ENCODE data around the gene LYRM1.

The LYRM1 gene

GRCh38 chr16:20871941-20872815 is 28.4 kb upstream of the LYRM1 start:
- no peak for DNase-seq (ENCODE audit: low read depth in 3 of 3)

- DNase-seq (ENCODE audit: low read depth in 3 of 3), result no peak
Observed at GRCh38 chr16:20873331-20873730, 27.2 kb upstream of the LYRM1 start.

GRCh38 chr16:20874088-20874581 is 26.4 kb upstream of the LYRM1 start:
- no peak for DNase-seq (ENCODE audit: low read depth in 3 of 3)

GRCh38 chr16:20875355-20875650 is 25.3 kb upstream of the LYRM1 start:
- no peak for DNase-seq (ENCODE audit: low read depth in 3 of 3)

- DNase-seq (ENCODE audit: low read depth in 3 of 3), result no peak
Observed at GRCh38 chr16:20878682-20879147, 21.9 kb upstream of the LYRM1 start.

- DNase-seq (ENCODE audit: low read depth in 3 of 3), result no peak
Observed at GRCh38 chr16:20879175-20880040, 21.2 kb upstream of the LYRM1 start.

GRCh38 chr16:20880867-20881502 is 19.6 kb upstream of the LYRM1 start:
- DNase-seq (ENCODE audit: low read depth in 3 of 3), result no peak

- no peak for DNase-seq (ENCODE audit: low read depth in 3 of 3)
Observed at GRCh38 chr16:20881503-20881878, 19.1 kb upstream of the LYRM1 start.

GRCh38 chr16:20883554-20884239 is 16.9 kb upstream of the LYRM1 start:
- no peak for DNase-seq (ENCODE audit: low read depth in 3 of 3)

- no peak for DNase-seq (ENCODE audit: low read depth in 3 of 3)
Observed at GRCh38 chr16:20884240-20884556, 16.4 kb upstream of the LYRM1 start.

- DNase-seq (ENCODE audit: low read depth in 3 of 3), result no peak
Observed at GRCh38 chr16:20886320-20886719, 14.3 kb upstream of the LYRM1 start.

GRCh38 chr16:20887207-20887606 is 13.4 kb upstream of the LYRM1 start:
- no peak for DNase-seq (ENCODE audit: low read depth in 3 of 3)

- DNase-seq (ENCODE audit: low read depth in 3 of 3), result no peak
Observed at GRCh38 chr16:20889625-20890275, 10.8 kb upstream of the LYRM1 start.

- DNase-seq (ENCODE audit: low read depth in 3 of 3), result no peak
Observed at GRCh38 chr16:20894388-20894787, 6.2 kb upstream of the LYRM1 start.

- DNase-seq (ENCODE audit: low read depth in 3 of 3), result no peak
Observed at GRCh38 chr16:20897253-20897897, 3.2 kb upstream of the LYRM1 start.

GRCh38 chr16:20897922-20898321 is 2.6 kb upstream of the LYRM1 start:
- no peak for DNase-seq (ENCODE audit: low read depth in 3 of 3)

- DNase-seq (ENCODE audit: low read depth in 3 of 3), result no peak
Observed at GRCh38 chr16:20899071-20899470, 1.5 kb upstream of the LYRM1 start.

- DNase-seq (ENCODE audit: low read depth in 3 of 3), result no peak
Observed at GRCh38 chr16:20899477-20900298, 883 bp upstream of the LYRM1 start.

GRCh38 chr16:20901068-20901435 is 481 bp downstream of the LYRM1 start:
- DNase-seq (ENCODE audit: low read depth in 3 of 3), result no peak

All from stimulated activated CD4-positive, alpha-beta T cell treated with anti-CD3 and anti-CD28 coated beads, TNF-alpha, amount 100 ng/mL, for 4 hours (primary cell).